ENCODE data around the gene RALGPS1.

GRCh38 chr9:126885131-126885641 is 29.4 kb upstream of the RALGPS1 start:
- TF ChIP-seq CTCF (IDR thresholded peaks at IDR 0.05) (no peak), POLR2A (IDR thresholded peaks at IDR 0.05) (no peak)
